WTC11 (cell line): Measurements from ENCODE around the gene ST3GAL5.

Experiments used
- CREB1 ChIP-seq: sonication (generic); formaldehyde crosslinking; IDR thresholded peaks from 2 replicates; pipeline ENCODE4 v1.8.0; 2023; ENCODE audit warnings: mild to moderate bottlenecking, missing genetic modification reagents
- CREM ChIP-seq: sonication (generic); formaldehyde crosslinking; IDR thresholded peaks from 2 replicates; pipeline ENCODE4 v1.8.1; 2022; ENCODE audit warnings: mild to moderate bottlenecking, missing genetic modification reagents, moderate library complexity
- ESRRA ChIP-seq: sonication (generic); formaldehyde crosslinking; IDR thresholded peaks from 2 replicates; pipeline ENCODE4 v1.8.1; 2022; ENCODE audit warnings: mild to moderate bottlenecking, missing genetic modification reagents, borderline replicate concordance
- NR2C2 ChIP-seq: sonication (generic); formaldehyde crosslinking; IDR thresholded peaks from 2 replicates; pipeline ENCODE4 v1.8.0; 2022; ENCODE audit warnings: mild to moderate bottlenecking, missing genetic modification reagents
- SMAD3 ChIP-seq: sonication (generic); formaldehyde crosslinking; IDR thresholded peaks from 2 replicates; pipeline ENCODE4 v1.8.0; 2022; ENCODE audit warnings: missing genetic modification reagents, mild to moderate bottlenecking, borderline replicate concordance
- ZNF263 ChIP-seq: sonication (generic); formaldehyde crosslinking; IDR thresholded peaks from 2 replicates; pipeline ENCODE4 v1.8.1; 2022; ENCODE audit warnings: low read depth, mild to moderate bottlenecking, moderate library complexity, missing genetic modification reagents
- TF ChIP-seq, protein P1 (sequence below): fragments of 200-600 bp; IDR thresholded peaks from 2 replicates; pipeline ENCODE4 v1.8.0; 2022; ENCODE audit warnings: antibody characterized with exemption
- TF ChIP-seq, protein P2 (sequence below): sonication (generic); formaldehyde crosslinking; IDR thresholded peaks from 2 replicates; pipeline ENCODE4 v1.8.1; 2023; ENCODE audit warnings: mild to moderate bottlenecking, missing genetic modification reagents, moderate library complexity
- TF ChIP-seq, protein P3 (sequence below): fragments of 250-450 bp; sonication (Bioruptor Pico); IDR thresholded peaks from 2 replicates; pipeline ENCODE4 v1.9.0; 2021; ENCODE audit warnings: moderate library complexity, mild to moderate bottlenecking, inconsistent platforms, borderline replicate concordance
- TF ChIP-seq, protein P4 (sequence below): sonication (generic); formaldehyde crosslinking; conservative IDR thresholded peaks from 2 replicates; pipeline ENCODE4 v1.8.1; 2022; ENCODE audit warnings: mild to moderate bottlenecking, missing genetic modification reagents

DNA sequence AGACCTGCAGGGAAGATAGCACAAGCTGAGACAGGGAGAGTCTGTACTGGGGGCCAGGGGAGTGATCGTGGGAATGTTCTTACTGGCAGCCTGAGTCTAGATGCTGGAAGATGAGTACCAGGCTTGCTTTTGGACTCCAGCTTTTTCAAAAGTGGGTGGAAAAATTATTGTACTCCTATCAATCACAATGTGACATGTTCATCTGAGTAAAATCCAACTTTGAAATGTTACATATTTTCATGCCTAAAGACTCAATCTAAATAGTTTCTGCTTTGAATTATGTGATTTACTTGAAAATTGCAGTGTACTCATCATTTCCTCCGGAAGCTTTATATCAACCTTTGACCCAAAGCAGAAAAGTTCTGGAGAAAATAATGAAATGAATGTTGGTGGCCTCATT, 49.7 kb upstream of the ST3GAL5 start:
- TF ChIP-seq, protein P1, sequence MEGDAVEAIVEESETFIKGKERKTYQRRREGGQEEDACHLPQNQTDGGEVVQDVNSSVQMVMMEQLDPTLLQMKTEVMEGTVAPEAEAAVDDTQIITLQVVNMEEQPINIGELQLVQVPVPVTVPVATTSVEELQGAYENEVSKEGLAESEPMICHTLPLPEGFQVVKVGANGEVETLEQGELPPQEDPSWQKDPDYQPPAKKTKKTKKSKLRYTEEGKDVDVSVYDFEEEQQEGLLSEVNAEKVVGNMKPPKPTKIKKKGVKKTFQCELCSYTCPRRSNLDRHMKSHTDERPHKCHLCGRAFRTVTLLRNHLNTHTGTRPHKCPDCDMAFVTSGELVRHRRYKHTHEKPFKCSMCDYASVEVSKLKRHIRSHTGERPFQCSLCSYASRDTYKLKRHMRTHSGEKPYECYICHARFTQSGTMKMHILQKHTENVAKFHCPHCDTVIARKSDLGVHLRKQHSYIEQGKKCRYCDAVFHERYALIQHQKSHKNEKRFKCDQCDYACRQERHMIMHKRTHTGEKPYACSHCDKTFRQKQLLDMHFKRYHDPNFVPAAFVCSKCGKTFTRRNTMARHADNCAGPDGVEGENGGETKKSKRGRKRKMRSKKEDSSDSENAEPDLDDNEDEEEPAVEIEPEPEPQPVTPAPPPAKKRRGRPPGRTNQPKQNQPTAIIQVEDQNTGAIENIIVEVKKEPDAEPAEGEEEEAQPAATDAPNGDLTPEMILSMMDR, result no peak
- TF ChIP-seq, protein P2, sequence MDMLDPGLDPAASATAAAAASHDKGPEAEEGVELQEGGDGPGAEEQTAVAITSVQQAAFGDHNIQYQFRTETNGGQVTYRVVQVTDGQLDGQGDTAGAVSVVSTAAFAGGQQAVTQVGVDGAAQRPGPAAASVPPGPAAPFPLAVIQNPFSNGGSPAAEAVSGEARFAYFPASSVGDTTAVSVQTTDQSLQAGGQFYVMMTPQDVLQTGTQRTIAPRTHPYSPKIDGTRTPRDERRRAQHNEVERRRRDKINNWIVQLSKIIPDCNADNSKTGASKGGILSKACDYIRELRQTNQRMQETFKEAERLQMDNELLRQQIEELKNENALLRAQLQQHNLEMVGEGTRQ (CRISPR knock-in tag), result no peak
- TF ChIP-seq SMAD3 (CRISPR knock-in tag) (no peak), CREM (no peak), ESRRA (CRISPR knock-in tag) (no peak), CREB1 (CRISPR knock-in tag) (no peak), NR2C2 (no peak), ZNF263 (CRISPR knock-in tag) (no peak)
- TF ChIP-seq, protein P3, sequence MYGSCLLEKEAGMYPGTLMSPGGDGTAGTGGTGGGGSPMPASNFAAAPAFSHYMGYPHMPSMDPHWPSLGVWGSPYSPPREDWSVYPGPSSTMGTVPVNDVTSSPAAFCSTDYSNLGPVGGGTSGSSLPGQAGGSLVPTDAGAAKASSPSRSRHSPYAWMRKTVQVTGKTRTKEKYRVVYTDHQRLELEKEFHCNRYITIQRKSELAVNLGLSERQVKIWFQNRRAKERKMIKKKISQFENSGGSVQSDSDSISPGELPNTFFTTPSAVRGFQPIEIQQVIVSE (CRISPR knock-in tag), result no peak
- TF ChIP-seq, protein P4, sequence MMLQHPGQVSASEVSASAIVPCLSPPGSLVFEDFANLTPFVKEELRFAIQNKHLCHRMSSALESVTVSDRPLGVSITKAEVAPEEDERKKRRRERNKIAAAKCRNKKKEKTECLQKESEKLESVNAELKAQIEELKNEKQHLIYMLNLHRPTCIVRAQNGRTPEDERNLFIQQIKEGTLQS, result no peak
